SK-N-SH treated with all-trans-retinoic acid at 6 μM for 48 hours (cell line): ENCODE results near the gene ANKRD45.
"Not testable (repeated sequence)": the region's sequence is repeated elsewhere in the genome, so short reads cannot be mapped to it uniquely, and the experiment has no call there.

ENCODE experiments used
- ATAC-seq: fragments of 200-7000 bp; cut with Tn5 transposase; 3 replicates; pipeline ENCODE4 v1.9.1; 2020; ENCODE audit warnings: mild to moderate bottlenecking, moderate library complexity
- ARNTL ChIP-seq: fragments of 450-650 bp; formaldehyde crosslinking; IDR thresholded peaks from 2 replicates; pipeline ENCODE4 v1.5.0; 2020; ENCODE audit warnings: low read depth, mild to moderate bottlenecking, moderate library complexity, borderline replicate concordance
- CREB5 ChIP-seq: fragments of 250-450 bp; sonication (Bioruptor Pico); IDR thresholded peaks from 2 replicates; pipeline ENCODE4 v1.5.1; 2020; ENCODE audit warnings: low read depth, mild to moderate bottlenecking, moderate library complexity
- CSDC2 ChIP-seq: fragments of 250-450 bp; sonication (Bioruptor Pico); IDR thresholded peaks from 2 replicates; pipeline ENCODE4 v1.5.0; 2020; ENCODE audit warnings: mild to moderate bottlenecking, moderate library complexity
- CSRNP3 ChIP-seq: fragments of 250-450 bp; sonication (Bioruptor Pico); IDR thresholded peaks from 2 replicates; pipeline ENCODE4 v1.5.1; 2021; ENCODE audit warnings: mild to moderate bottlenecking, moderate library complexity
- ESRRG ChIP-seq: fragments of 250-450 bp; sonication (Bioruptor Pico); IDR thresholded peaks from 2 replicates; pipeline ENCODE4 v1.6.1; 2021; ENCODE audit warnings: mild to moderate bottlenecking
- GLIS3 ChIP-seq: fragments of 250-450 bp; sonication (Bioruptor Pico); IDR thresholded peaks from 2 replicates; pipeline ENCODE4 v1.5.0; 2020; ENCODE audit warnings: mild to moderate bottlenecking, moderate library complexity
- ISL1 ChIP-seq: fragments of 250-450 bp; sonication (Bioruptor Pico); IDR thresholded peaks from 2 replicates; pipeline ENCODE4 v2.1.2; 2022; ENCODE audit warnings: mild to moderate bottlenecking, moderate library complexity
- OSR1 ChIP-seq: fragments of 250-450 bp; sonication (Bioruptor Pico); IDR thresholded peaks from 2 replicates; pipeline ENCODE4 v1.8.0; 2022; ENCODE audit warnings: moderate library complexity, mild to moderate bottlenecking, inconsistent platforms
- PPARA ChIP-seq: fragments of 250-450 bp; sonication (Bioruptor Pico); IDR thresholded peaks from 2 replicates; pipeline ENCODE4 v1.5.0; 2020; ENCODE audit warnings: mild to moderate bottlenecking, borderline replicate concordance
- RARB ChIP-seq: fragments of 250-450 bp; sonication (Bioruptor Pico); IDR thresholded peaks from 2 replicates; pipeline ENCODE4 v1.8.0; 2021; ENCODE audit warnings: mild to moderate bottlenecking, moderate library complexity
- SNAI2 ChIP-seq: fragments of 250-450 bp; sonication (Bioruptor Pico); IDR thresholded peaks from 2 replicates; pipeline ENCODE4 v1.5.0; 2020; ENCODE audit warnings: mild to moderate bottlenecking, moderate library complexity
- TOX ChIP-seq: fragments of 250-450 bp; sonication (Bioruptor Pico); IDR thresholded peaks from 2 replicates; pipeline ENCODE4 v1.8.0; 2021; ENCODE audit warnings: mild to moderate bottlenecking, moderate library complexity, borderline replicate concordance
- ZC3H10 ChIP-seq: fragments of 250-450 bp; sonication (Bioruptor Pico); IDR thresholded peaks from 2 replicates; pipeline ENCODE4 v1.5.1; 2021; ENCODE audit warnings: mild to moderate bottlenecking, moderate library complexity
- ZFP3 ChIP-seq: fragments of 250-450 bp; sonication (Bioruptor Pico); IDR thresholded peaks from 2 replicates; pipeline ENCODE4 v1.5.0; 2020; ENCODE audit warnings: mild to moderate bottlenecking, moderate library complexity
- ZFP30 ChIP-seq: fragments of 450-650 bp; formaldehyde crosslinking; IDR thresholded peaks from 2 replicates; pipeline ENCODE4 v1.5.0; 2022; ENCODE audit warnings: mild to moderate bottlenecking, moderate library complexity
- ZNF565 ChIP-seq: fragments of 450-650 bp; formaldehyde crosslinking; conservative IDR thresholded peaks from 2 replicates; pipeline ENCODE4 v1.5.0; 2020; ENCODE audit warnings: low read depth, mild to moderate bottlenecking, moderate library complexity
- ZNF70 ChIP-seq: fragments of 450-650 bp; formaldehyde crosslinking; IDR thresholded peaks from 2 replicates; pipeline ENCODE4 v1.5.0; 2020; ENCODE audit warnings: mild to moderate bottlenecking, moderate library complexity
- ZNF8 ChIP-seq: fragments of 450-650 bp; formaldehyde crosslinking; IDR thresholded peaks from 2 replicates; pipeline ENCODE4 v1.5.0; 2020; ENCODE audit warnings: mild to moderate bottlenecking, moderate library complexity
- TF ChIP-seq, protein P1 (sequence below): fragments of 250-450 bp; sonication (Bioruptor Pico); IDR thresholded peaks from 2 replicates; pipeline ENCODE4 v1.8.0; 2021; ENCODE audit warnings: low read depth, mild to moderate bottlenecking, moderate library complexity, borderline replicate concordance
- TF ChIP-seq, protein P2 (sequence below): fragments of 250-450 bp; sonication (Bioruptor Pico); IDR thresholded peaks from 2 replicates; pipeline ENCODE4 v1.8.0; 2020; ENCODE audit warnings: mild to moderate bottlenecking, moderate library complexity, borderline replicate concordance

Gene ANKRD45

GRCh38 chr1:173648880-173649605 is 20.6 kb downstream of the ANKRD45 start:
- ATAC-seq: no peak
- TF ChIP-seq ZNF565 (CRISPR knock-in tag) (no peak), TOX (CRISPR knock-in tag) (no peak), ISL1 (CRISPR knock-in tag) (no peak), ZC3H10 (CRISPR knock-in tag) (no peak), OSR1 (CRISPR knock-in tag) (no peak), CSRNP3 (no peak)
- TF ChIP-seq, protein P1, sequence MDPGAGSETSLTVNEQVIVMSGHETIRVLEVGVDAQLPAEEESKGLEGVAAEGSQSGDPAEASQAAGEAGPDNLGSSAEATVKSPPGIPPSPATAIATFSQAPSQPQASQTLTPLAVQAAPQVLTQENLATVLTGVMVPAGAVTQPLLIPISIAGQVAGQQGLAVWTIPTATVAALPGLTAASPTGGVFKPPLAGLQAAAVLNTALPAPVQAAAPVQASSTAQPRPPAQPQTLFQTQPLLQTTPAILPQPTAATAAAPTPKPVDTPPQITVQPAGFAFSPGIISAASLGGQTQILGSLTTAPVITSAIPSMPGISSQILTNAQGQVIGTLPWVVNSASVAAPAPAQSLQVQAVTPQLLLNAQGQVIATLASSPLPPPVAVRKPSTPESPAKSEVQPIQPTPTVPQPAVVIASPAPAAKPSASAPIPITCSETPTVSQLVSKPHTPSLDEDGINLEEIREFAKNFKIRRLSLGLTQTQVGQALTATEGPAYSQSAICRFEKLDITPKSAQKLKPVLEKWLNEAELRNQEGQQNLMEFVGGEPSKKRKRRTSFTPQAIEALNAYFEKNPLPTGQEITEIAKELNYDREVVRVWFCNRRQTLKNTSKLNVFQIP (CRISPR knock-in tag): no peak

DNA sequence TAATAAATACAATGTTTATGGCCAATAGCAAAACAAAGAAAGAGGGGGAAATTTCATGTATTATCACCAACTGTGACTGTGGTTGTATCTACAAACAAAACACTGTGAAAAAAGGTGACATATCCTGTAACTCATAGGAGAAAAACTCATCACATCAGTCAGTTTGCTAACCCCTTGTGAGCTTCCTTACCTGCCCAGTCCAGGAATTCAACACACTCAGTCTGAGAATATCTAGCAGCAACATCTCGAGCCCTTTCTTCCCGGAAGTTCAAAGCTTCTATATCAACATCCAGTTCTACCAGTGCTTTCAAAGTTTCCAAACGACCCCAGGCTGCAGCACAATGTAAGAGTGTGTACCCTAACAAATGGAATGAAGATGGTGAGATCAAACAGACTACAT is 23.0 kb downstream of the ANKRD45 start:
- no peak for ATAC-seq
- TF ChIP-seq ZNF8 (CRISPR knock-in tag): no peak
- TF ChIP-seq PPARA (CRISPR knock-in tag): no peak
- TF ChIP-seq ARNTL (CRISPR knock-in tag): no peak
- no peak for TF ChIP-seq TOX (CRISPR knock-in tag)
- no peak for TF ChIP-seq CREB5 (CRISPR knock-in tag)
- TF ChIP-seq ZFP30 (CRISPR knock-in tag): no peak
- TF ChIP-seq RARB: no peak
- no peak for TF ChIP-seq ZFP3
- TF ChIP-seq GLIS3: no peak
- no peak for TF ChIP-seq CSDC2 (CRISPR knock-in tag)
- TF ChIP-seq ZNF70: no peak
- no peak for TF ChIP-seq SNAI2 (CRISPR knock-in tag)
- TF ChIP-seq, protein P2, sequence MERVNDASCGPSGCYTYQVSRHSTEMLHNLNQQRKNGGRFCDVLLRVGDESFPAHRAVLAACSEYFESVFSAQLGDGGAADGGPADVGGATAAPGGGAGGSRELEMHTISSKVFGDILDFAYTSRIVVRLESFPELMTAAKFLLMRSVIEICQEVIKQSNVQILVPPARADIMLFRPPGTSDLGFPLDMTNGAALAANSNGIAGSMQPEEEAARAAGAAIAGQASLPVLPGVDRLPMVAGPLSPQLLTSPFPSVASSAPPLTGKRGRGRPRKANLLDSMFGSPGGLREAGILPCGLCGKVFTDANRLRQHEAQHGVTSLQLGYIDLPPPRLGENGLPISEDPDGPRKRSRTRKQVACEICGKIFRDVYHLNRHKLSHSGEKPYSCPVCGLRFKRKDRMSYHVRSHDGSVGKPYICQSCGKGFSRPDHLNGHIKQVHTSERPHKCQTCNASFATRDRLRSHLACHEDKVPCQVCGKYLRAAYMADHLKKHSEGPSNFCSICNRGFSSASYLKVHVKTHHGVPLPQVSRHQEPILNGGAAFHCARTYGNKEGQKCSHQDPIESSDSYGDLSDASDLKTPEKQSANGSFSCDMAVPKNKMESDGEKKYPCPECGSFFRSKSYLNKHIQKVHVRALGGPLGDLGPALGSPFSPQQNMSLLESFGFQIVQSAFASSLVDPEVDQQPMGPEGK (CRISPR knock-in tag): no peak
- no peak for TF ChIP-seq ESRRG

GRCh38 chr1:173642450-173643139 is 27.1 kb downstream of the ANKRD45 start:
- not testable (repeated sequence) for ATAC-seq

DNA sequence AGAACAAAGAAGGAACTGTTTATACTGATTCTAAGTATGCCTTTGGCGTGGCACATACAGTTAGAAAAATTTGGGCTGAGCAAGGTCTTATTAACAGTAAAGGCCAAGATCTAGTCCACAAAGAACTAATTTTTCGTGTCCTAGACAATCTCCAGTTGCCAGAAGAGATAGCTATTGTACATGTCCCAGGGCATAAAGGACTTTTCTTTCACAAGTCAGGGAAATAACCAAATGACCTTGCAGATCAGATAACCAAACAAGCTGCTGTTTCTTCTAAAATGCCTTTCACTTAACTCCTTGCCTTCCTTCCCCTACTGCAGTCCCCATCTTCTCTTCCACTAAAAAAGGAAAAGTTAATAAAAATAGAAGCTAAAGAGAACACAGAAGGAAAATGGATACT is 30.5 kb downstream of the ANKRD45 start:
- ATAC-seq: no peak
- TF ChIP-seq OSR1 (CRISPR knock-in tag): no peak
- no peak for TF ChIP-seq RARB
- TF ChIP-seq ISL1 (CRISPR knock-in tag): no peak
- TF ChIP-seq, protein P2 (CRISPR knock-in tag): no peak
- TF ChIP-seq GLIS3: no peak
